Measurements from ENCODE around the gene SCGB3A2.

Gene SCGB3A2, protein sequence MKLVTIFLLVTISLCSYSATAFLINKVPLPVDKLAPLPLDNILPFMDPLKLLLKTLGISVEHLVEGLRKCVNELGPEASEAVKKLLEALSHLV

DNA sequence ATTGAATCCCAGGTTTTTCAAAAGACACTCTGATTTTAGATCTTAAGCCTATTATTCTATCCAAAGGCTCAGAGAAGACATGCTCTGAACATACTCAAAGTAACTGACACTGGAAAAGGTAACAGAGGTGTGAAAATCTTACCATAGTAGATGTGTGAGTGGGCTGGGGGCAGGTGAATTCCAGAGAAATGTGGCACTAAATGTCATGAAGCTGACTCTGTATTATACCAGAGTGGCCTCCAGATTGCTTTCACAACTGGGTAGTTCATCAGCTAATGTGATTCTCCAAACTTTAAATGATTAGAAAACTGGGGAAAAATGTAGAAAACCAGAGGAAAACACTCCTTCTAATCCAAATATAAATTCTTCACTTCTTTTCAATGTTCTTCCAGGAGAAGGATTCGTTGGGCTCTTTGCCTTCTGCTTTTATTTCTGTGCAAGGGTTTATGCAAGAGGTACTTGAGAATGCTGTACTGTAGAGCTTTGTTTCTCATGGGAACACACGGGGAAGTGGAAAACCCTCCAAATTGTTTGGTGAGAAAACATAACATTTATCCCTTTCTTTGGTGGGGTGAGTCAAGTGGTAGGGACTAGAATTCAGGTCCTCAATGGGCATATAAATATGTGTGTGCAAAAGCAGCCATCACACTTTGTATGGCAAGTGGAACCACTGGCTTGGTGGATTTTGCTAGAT lies at the start of gene SCGB3A2:
Gene SCGB3A2, plus strand, starts transcription at position 646 of the 694 bp plus-strand sequence. CDS start 93 bp downstream, outside the sequence.
- no peak for DNase-seq

DNA sequence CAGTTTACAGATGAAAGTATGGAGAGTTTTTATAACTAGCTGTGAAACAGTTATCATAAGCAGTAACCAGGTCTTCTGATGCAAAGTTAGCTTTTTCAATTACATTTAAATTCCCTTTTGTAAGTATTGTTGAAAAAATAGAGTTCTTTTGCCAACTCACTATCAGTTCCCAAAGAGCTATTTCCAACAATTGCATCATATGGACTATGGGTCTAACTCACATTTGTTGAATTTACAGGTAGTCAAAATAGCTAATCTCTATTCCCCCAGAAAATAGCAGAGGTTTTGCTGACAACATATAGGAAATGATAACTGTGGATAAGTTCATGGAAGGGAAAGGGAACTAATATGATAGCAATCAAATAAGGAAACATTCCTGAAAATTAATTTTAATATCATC lies 48.5 kb upstream of the SCGB3A2 start:
- no peak for DNase-seq

DNA sequence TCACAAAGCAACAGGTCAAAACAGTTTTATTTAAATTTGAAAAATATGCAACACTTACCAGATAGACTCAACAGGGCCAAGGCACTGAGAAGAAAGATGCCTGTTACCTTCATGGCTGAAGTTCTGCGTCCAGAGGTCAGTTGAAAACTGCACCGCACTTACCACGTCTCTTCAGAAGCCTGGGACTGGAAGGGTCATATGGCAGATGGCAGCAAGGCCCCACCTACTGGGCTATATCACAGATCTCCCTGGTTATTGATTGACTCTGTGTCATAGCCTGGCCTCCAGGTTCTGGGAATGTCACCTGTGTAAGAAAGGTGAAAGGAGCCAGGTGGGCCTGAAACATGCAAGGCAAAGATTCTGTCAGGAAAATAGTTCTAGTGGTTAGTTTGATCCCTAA lies 47.0 kb upstream of the SCGB3A2 start, which contains the start of gene SPINK1:
Gene SPINK1, minus strand, starts transcription at position 207 of the 400 bp plus-strand sequence. Its CDS starts 94 bp downstream, at position 113.
- DNase-seq, result no peak

DNA sequence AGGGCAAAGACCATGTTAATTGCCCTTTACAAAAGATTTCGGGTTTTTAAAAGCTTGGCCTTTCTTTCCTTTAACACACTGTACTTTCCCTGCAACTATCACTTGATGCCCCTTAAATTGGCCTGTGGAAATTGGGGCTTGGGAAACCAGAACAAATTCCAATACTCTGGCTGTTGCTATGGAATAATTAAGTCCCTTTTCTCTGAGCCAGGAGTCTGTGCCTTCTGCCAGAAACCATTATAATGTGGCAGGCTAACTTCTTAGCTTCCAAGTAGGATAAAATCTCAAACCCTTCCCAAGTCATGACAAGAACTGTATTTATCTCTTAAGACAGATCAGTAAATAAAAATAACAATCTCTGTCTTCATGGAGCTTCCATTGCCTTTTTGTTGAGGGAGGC lies 46.0 kb upstream of the SCGB3A2 start:
- DNase-seq, result no peak

DNA sequence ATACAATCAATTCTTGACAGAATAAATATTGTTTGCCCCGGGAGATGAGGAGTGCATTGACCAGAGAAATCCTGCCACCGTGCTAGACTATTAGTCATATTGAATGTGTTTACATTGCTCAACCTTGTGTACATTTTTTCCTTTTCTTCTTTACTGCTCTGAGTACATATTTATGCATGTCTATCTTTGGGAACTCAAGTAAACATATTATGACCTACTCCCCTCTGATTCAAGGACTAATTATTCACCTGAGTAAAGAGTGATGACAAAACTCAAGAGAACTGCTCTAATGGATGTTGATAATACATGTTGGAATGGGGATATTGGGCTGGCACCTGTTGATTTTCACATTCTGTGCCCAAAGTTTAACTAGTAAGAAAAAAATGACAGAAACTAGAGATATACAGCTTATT lies 43.1 kb upstream of the SCGB3A2 start:
- no peak for DNase-seq

DNA sequence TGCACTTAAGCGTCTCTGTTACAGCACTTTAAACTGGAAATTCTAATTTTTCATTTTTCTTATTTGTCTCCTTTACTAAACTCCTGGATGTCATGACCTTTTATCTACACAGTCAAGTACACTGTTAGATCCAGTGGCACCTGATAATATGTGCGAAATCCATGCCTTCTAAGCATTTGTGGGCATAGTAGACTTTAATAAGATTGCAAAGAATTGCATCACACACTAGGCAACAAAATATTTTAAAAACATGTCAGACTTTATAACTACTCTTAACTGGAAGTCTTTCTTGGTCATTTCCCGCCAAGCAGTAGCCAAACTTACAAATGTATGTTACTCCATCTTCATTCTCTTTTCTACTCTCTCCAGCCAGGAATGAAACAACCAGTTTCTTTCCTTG lies 42.1 kb upstream of the SCGB3A2 start:
- DNase-seq, result no peak

- DNase-seq, result no peak
These were observed 35.6 kb upstream of the SCGB3A2 start for GRCh38 chr5:147842869-147843268.

GRCh38 chr5:147844846-147845245 lies 33.7 kb upstream of the SCGB3A2 start:
- no peak for DNase-seq

DNA sequence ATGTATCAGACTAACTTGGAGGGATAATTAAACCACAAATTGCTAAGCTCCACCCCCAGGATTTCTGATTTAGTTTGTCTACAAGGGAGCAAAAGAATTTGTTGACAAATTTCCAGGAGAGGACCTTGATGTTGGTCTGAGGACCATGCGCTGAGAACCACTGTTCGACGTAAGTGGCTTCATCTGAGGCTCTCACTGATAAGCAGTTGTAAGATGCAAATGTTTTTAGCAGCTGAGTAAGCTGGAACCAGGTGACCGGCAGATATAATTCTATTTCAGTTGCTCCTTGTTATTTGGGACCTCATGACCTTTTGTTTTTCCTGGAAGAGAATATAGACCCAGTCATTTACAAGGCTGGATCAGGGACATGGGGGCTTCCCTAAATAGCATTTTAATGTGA lies 32.9 kb upstream of the SCGB3A2 start:
- no peak for DNase-seq

DNA sequence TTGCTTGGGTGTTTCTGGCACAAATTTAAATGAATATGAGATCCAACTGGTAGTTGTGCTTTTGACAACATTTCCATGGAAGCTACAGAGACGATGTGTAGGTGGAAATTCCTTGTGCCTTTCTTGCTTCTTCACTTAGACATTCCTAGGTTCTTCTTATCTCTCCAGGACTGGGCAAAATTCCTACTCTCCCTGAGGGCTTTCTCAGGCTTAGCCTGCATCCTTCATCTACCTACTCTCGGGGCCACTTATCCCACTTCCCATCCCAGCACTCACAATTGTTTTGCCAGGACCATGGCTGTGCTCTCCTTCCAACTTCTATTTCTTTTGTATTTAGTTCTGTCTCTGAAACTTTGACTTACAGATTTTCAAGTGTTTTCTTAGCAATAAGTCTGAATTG lies 29.3 kb upstream of the SCGB3A2 start:
- no peak for DNase-seq

- no peak for DNase-seq
These were observed 26.9 kb upstream of the SCGB3A2 start for GRCh38 chr5:147851578-147851977.

DNA sequence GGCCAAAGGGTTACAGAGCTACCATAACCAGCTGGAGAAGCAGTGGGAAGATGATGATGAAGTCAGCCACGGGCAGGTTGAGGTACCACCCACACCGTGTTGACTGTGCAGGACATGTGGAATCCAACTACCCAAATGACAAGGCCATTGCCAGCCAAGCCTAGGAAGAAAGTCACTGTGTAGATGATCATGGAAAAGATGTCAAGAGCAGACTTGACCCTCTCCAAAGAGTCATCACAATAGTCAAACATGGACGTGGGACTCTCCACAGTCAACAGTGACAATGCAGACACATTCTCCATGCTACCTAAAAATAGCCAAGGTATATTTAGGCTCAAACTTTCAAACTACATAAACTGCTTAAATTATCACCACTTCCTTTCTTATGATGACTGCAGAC lies 26.1 kb upstream of the SCGB3A2 start:
- DNase-seq, result no peak

- no peak for DNase-seq
These were observed 25.0 kb upstream of the SCGB3A2 start for GRCh38 chr5:147853372-147853987.

- DNase-seq, result no peak
These were observed 24.2 kb upstream of the SCGB3A2 start for GRCh38 chr5:147854331-147854730.

- no peak for DNase-seq
These were observed 23.4 kb upstream of the SCGB3A2 start for GRCh38 chr5:147854894-147855773.

GRCh38 chr5:147855774-147856069 lies 22.8 kb upstream of the SCGB3A2 start:
- no peak for DNase-seq

GRCh38 chr5:147856801-147857200 lies 21.7 kb upstream of the SCGB3A2 start:
- DNase-seq, result no peak

DNA sequence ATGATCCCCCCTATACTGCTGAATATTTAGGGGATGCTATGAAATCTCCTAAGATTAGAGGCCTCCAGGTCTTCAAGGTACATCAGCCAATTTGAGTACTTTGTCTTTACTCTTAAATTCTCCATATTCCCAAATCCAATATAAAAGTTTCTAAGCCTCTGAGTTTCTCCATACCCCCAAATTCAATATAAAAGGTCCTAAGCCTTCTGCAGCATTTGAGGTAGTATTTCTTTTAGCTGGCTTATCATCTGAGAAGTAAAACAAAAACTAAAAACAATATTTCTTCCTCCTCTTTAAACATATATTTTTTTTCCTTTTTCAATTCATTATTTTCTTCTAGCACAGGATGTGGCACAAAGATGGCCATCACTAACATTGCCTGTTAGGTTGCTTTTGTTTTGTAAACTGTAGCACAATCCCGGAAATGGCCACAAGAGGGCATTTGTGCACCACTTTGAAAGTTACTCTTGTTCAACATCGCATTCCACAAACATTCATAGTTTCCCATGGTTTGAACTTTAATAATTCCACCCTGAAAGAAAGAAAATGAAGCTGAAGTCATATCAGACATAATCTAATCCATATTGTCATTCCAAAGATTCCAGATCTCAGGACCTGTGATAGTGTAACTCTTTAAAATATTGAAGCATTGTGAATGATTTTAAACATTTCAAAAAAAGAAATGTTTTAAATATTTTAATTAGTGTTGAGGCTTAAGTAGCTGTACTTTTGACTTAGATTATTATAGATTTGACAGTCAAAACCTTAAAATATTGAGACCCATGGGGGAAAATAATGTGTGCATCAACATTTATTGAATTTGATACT lies 21.0 kb upstream of the SCGB3A2 start:
- peak; percentile 43 to 51 for DNase-seq

- no peak for DNase-seq
These were observed 19.9 kb upstream of the SCGB3A2 start for GRCh38 chr5:147858565-147858964.

- no peak for DNase-seq
These were observed 18.4 kb upstream of the SCGB3A2 start for GRCh38 chr5:147859962-147860640.

DNA sequence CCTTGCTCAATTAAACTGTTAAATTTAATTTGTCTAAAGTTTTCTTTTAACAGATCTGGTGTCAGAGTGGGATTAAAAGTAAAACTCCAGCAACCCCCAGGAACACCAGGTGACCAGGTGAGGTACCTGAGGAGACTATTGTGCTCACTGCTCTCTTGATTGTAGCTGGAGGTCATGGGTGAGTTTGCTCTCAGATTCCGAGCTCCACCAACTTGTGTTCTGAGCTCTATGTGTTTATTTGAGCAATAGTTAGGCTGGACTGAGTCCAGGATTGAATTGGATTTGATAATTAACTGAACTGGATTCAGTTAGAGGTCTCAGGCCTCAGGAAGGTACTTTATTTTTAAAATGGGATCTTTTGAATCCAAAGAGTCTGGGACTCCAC lies 17.9 kb upstream of the SCGB3A2 start:
- no peak for DNase-seq
